SKM-1 treated with dmso at 0.1 percent for 144 hours (cell line): ENCODE data around the gene SLC17A5.
"Not testable (repeated sequence)": the region's sequence is repeated elsewhere in the genome, so short reads cannot be mapped to it uniquely, and the experiment has no call there.

Experiments used
- DNase-seq: peaks from one replicate; lab custom pipeline; 2025; ENCODE audit not compliant: unreplicated experiment; lab: John Stamatoyannopoulos, UW

Gene SLC17A5

GRCh38 chr6:73566954-73567591, 86.7 kb downstream of the SLC17A5 start:
- peak; percentile 10 for DNase-seq

- DNase-seq = not testable (repeated sequence)
These were observed 87.3 kb downstream of the SLC17A5 start for GRCh38 chr6:73566486-73566871.

GRCh38 chr6:73565767-73566485, 87.9 kb downstream of the SLC17A5 start:
- no peak for DNase-seq

GRCh38 chr6:73564578-73565345, 89.0 kb downstream of the SLC17A5 start:
- no peak for DNase-seq

GRCh38 chr6:73562558-73562957, 91.2 kb downstream of the SLC17A5 start:
- DNase-seq = no peak

- DNase-seq = no peak
These were observed 92.9 kb downstream of the SLC17A5 start for GRCh38 chr6:73560853-73561407.

- no peak for DNase-seq
These were observed 93.5 kb downstream of the SLC17A5 start for GRCh38 chr6:73560182-73560732.

GRCh38 chr6:73559399-73559794, 94.4 kb downstream of the SLC17A5 start:
- DNase-seq = not testable (repeated sequence)

GRCh38 chr6:73558624-73559398, 95.0 kb downstream of the SLC17A5 start:
- no peak for DNase-seq

GRCh38 chr6:73556836-73557235, 97.0 kb downstream of the SLC17A5 start:
- DNase-seq = no peak

- not testable (repeated sequence) for DNase-seq
These were observed 98.3 kb downstream of the SLC17A5 start for GRCh38 chr6:73555380-73555949.

GRCh38 chr6:73551115-73551514, 102.7 kb downstream of the SLC17A5 start:
- not testable (repeated sequence) for DNase-seq

GRCh38 chr6:73548458-73549446, 105.0 kb downstream of the SLC17A5 start:
- no peak for DNase-seq

- DNase-seq = no peak
These were observed 106.8 kb downstream of the SLC17A5 start for GRCh38 chr6:73547036-73547435.
